Left lung (tissue), 10 donors: ENCODE measurements around the gene MYO9A. TPM values are rescaled to one million over a fixed set of nuclear protein-coding genes. Genes with fewer than 3 reads are reported as not detected.

Source experiments
- ATAC-seq: fragments of 200-7000 bp; cut with Tn5 transposase; one replicate; pipeline ENCODE4 v1.9.1; 2020; ENCODE audit warnings: moderate library complexity
- DNase-seq, 4 donors: peaks; one replicate each; pipeline ENCODE4 v3.0.0-alpha.2; 2013 to 2020
- H3K27ac ChIP-seq, 2 donors: fragments of 200-600 bp; sonication (generic) in 1 of 2; one replicate each; pipeline versions ENCODE4 v1.5.0 to v1.8.0; 2020 to 2021
- H3K27me3 ChIP-seq, 2 donors: fragments of 200-600 bp; sonication (generic) in 1 of 2; one replicate each; pipeline versions ENCODE4 v1.5.0 to v1.8.0; 2020 to 2021
- H3K36me3 ChIP-seq, 2 donors: fragments of 200-600 bp; sonication (generic) in 1 of 2; one replicate each; pipeline versions ENCODE4 v1.5.0 to v1.8.0; 2020 to 2021
- H3K4me1 ChIP-seq, 2 donors: fragments of 200-600 bp; one replicate each; pipeline ENCODE4 v1.8.0; 2021
- H3K4me3 ChIP-seq, 2 donors: fragments of 200-600 bp; sonication (generic) in 1 of 2; one replicate each; pipeline versions ENCODE4 v1.5.0 to v1.8.0; 2020 to 2021; ENCODE audit warnings: mild to moderate bottlenecking in 1 of 2
- H3K9me3 ChIP-seq, 2 donors: fragments of 200-600 bp; sonication (generic) in 1 of 2; one replicate each; pipeline versions ENCODE4 v1.5.0 to v1.8.0; 2020 to 2021
- intact Hi-C, 2 donors: fragments of 100-400 bp; cut with DNase I; formaldehyde crosslinking; loops; one replicate each; pipeline versions ENCODE4 v1.11.2 to v1.14.2; 2022
- polyA plus RNA-seq, 6 donors: library from polyadenylated mRNA; unstranded; fragments of 120-200 nt; gene quantifications; one replicate each; pipeline ENCODE4 v1.2.1, GENCODE V29; 2013; ENCODE audit not compliant: insufficient read length in 6 of 6
- total RNA-seq, 2 donors: library from RNA; stranded (reverse); fragmentation: NEBNext Ultra II Directional; extraction: Animal tissue kit (Norgen Biotek cat#: 25700); gene quantifications; one replicate each; pipeline ENCODE4 v1.2.1, GENCODE V29; 2021
- TF ChIP-seq, protein P1 (sequence below), 2 donors: fragments of 200-600 bp; sonication (generic) in 1 of 2; IDR thresholded peaks; one replicate each; pipeline versions ENCODE4 v1.5.0 to v1.8.0; 2021; ENCODE audit warnings: antibody characterized with exemption in 2 of 2
- donor health status: DM: no; HTN: yes; CAD: no.
- donor health status: DM: no; HTN: no; CAD: no.

MYO9A gene
- total and polyA plus RNA-seq, 8 donors, result 30.8 to 67.4 (median 41.4) TPM

DNA sequence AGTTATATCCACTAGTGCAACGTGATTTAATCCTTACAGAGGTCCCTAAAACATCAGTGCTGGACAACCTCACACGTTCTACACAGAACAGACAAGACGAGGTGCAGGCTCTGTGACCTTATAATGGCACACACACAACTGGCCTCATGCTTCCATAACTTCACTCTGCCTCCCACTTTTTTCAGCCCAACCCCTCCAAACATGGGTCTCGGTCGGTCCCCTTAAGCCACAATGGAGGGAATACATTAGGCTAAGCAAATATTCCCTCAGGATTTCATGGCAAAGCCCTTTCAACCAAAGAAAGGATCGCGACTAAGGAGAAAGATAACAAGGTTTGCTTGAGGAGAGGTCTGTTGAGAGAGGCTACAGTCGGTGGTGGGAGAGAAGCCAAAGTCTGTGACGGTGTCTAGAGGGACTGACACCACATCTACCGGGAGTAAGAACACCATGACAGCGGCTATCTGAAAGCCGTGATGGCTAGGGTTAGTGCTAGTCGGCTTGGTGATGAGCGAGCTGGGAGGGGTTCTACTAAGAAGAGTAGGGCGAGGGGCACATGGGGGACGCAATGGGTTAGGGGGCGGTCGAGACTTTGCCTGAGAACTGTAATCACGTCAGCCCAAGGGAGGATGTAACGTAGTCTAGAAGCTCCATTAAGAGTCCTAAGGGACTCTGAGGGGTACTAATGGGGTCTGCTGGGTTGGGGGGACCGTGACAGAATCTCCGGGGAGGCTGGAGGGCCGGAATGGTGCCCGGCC, 1.0 kb downstream of the MYO9A start:
- intact Hi-C loops, result no loop called here
- Histone ChIP-seq H3K27me3 (no peaks in the 10 kb centered on the region), H3K27ac (peak overlapping the region; percentile 94 to 98), H3K36me3 (no peaks in the 10 kb centered on the region), H3K4me1 (peaks cover 6 to 27% of the 10 kb centered on the region in 2 donors), H3K4me3 (peak overlapping the region; percentile 83 to 91), H3K9me3 (no peaks in the 10 kb centered on the region)
- TF ChIP-seq, protein P1, sequence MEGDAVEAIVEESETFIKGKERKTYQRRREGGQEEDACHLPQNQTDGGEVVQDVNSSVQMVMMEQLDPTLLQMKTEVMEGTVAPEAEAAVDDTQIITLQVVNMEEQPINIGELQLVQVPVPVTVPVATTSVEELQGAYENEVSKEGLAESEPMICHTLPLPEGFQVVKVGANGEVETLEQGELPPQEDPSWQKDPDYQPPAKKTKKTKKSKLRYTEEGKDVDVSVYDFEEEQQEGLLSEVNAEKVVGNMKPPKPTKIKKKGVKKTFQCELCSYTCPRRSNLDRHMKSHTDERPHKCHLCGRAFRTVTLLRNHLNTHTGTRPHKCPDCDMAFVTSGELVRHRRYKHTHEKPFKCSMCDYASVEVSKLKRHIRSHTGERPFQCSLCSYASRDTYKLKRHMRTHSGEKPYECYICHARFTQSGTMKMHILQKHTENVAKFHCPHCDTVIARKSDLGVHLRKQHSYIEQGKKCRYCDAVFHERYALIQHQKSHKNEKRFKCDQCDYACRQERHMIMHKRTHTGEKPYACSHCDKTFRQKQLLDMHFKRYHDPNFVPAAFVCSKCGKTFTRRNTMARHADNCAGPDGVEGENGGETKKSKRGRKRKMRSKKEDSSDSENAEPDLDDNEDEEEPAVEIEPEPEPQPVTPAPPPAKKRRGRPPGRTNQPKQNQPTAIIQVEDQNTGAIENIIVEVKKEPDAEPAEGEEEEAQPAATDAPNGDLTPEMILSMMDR (IDR thresholded peaks at IDR 0.05), result no peak
- peak; percentile 6 for ATAC-seq
- peak in 2 of 4 donors; percentile 46 to 50 for DNase-seq

DNA sequence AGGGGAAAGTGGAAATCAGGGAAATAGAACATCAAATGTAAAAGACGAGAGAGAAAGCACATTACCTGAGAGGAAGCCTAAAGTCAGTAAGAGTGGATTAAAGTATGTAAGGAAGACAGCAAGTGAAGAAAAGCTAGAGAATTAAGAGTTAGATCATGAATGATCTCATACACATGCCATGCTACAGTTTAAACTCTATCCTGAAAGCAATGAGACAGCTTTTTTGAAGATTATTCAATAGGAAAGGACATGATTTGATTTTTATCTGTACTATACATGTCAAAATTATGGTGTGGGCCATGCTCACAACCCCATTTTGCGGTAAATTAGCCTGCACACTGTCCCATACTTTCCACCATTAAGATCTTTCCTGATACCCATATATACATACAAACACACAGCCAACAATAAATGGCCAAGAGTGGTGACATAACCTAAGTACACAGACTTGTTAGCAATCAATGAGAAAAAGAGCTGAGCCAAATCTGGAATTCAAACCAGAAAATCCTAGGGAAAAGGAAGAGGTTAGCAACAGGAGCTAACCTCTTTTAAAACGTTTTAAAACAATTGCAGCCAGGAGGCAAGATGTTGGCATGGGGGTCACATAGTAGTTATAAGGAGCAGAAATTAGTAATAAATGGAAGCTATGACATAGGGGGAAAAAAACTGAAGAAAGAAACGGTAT, 4.5 kb downstream of the MYO9A start:
- H3K27ac ChIP-seq, result no peak overlapping the region
- intact Hi-C loops, result no loop called here

DNA sequence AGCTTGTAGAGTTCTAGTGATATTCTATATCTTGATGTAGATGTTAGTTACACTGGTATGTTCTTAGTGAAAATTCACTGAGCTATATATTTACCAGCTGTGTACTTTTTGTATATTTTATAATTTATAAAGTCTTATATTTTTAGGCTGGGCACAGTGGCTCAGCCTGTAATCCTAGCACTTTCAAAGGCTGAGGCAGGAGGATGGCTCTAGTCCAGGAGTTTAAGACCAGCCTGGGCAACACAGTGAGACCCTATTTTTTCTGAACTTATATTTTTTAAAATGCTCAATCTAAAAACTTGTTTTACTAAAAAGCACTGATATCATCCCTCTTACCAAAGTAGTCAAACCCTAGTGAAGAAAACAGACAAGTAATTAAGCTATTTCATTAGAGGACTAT, 5.1 kb downstream of the MYO9A start:
- Histone ChIP-seq H3K36me3 (no peaks in the 10 kb centered on the region), H3K4me3 (no peak overlapping the region), H3K4me1 (peaks cover 13 to 20% of the 10 kb centered on the region in 2 donors), H3K9me3 (no peaks in the 10 kb centered on the region), H3K27ac (no peak overlapping the region), H3K27me3 (no peaks in the 10 kb centered on the region)
- DNase-seq (no peak), ATAC-seq (no peak)
- TF ChIP-seq, protein P1 (IDR thresholded peaks at IDR 0.05), result no peak
- intact Hi-C loops, result no loop called here

More for the DNA sequence above, 4.5 kb downstream of the MYO9A start:
- DNase-seq (no peak), ATAC-seq (no peak)
- Histone ChIP-seq H3K36me3 (no peaks in the 10 kb centered on the region), H3K9me3 (no peaks in the 10 kb centered on the region), H3K4me3 (no peak overlapping the region), H3K4me1 (peaks cover 13 to 20% of the 10 kb centered on the region in 2 donors), H3K27me3 (no peaks in the 10 kb centered on the region)
- TF ChIP-seq, protein P1 (IDR thresholded peaks at IDR 0.05), result no peak

DNA sequence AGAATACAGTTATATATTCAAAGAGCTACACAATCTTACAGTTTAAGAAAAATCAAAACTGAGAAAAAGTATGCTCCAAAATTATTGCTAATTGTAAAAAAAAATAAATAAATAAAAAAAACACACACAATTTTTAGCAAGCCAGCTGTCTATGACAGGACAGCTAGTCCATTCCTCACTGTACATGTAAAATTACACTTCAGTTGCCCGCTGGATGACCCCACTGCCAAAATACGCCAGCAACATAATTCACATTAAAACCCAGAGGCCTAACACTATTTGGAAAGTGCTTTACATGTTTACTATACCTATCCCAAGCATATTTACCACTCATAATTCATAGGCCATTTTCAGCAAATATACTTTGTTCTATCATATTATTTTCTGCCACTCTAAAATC, 5.8 kb downstream of the MYO9A start:
- Histone ChIP-seq H3K27me3 (no peaks in the 10 kb centered on the region), H3K4me1 (peaks cover 15 to 20% of the 10 kb centered on the region in 2 donors), H3K27ac (no peak overlapping the region), H3K9me3 (no peaks in the 10 kb centered on the region), H3K4me3 (no peak overlapping the region), H3K36me3 (no peaks in the 10 kb centered on the region)
- ATAC-seq, result no peak
- peak in 2 of 4 donors; percentile 42 to 70 for DNase-seq
- intact Hi-C loops, result no loop called here
- TF ChIP-seq, protein P1 (IDR thresholded peaks at IDR 0.05), result no peak

DNA sequence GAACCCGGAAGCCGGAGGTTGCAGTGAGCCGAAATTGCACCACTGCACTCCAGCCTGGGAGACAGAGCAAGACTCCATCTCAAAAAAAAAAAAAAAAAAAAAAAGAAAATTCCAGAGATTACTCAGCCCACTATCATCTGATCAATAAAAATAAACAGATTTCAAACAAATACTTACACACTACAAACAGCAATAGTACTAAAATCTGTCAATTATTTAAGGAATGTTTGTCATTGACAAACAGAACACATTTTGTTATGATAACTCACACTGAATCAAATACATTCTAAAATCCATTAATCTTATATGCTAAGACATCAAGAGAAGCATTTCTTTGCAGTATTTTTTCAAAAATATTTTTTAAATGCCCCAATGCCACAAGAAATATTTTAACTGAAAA, 7.6 kb downstream of the MYO9A start:
- no peak overlapping the region for H3K27ac ChIP-seq
- DNase-seq, result no peak
- no peak for ATAC-seq
- intact Hi-C loops, result no loop called here
- H3K36me3 ChIP-seq, result no peaks in the 10 kb centered on the region
- peaks cover 6 to 17% of the 10 kb centered on the region in 2 donors for H3K4me1 ChIP-seq
- no peaks in the 10 kb centered on the region for H3K9me3 ChIP-seq
- no peak overlapping the region for H3K4me3 ChIP-seq
- TF ChIP-seq, protein P1 (IDR thresholded peaks at IDR 0.05), result no peak
- H3K27me3 ChIP-seq, result no peaks in the 10 kb centered on the region
